GM11168 (cell line): ENCODE results near the gene SYT8.
"Not testable (repeated sequence)": the region's sequence is repeated elsewhere in the genome, so short reads cannot be mapped to it uniquely, and the experiment has no call there.

Source experiments
- in situ Hi-C: fragments of 300-500 bp; cut with MboI; formaldehyde crosslinking; loops from one replicate; pipeline ENCODE4 v1.12.0; 2022; ENCODE audit warnings: low sequenced_read_pairs; ENCODE audit not compliant: unreplicated experiment

SYT8 gene

GRCh38 chr11:1868636-1869291 lies 34.0 kb downstream of the SYT8 start:
- in situ Hi-C loops, result no loop called here

GRCh38 chr11:1869427-1870325 lies 34.9 kb downstream of the SYT8 start:
- in situ Hi-C loops, result no loop called here

GRCh38 chr11:1870326-1870696 lies 35.5 kb downstream of the SYT8 start:
- in situ Hi-C loops, result no loop called here

- in situ Hi-C loops, result no loop called here
Measured at GRCh38 chr11:1870721-1871466, 36.1 kb downstream of the SYT8 start.

GRCh38 chr11:1871531-1871930 lies 36.7 kb downstream of the SYT8 start:
- in situ Hi-C loops, result no loop called here

DNA sequence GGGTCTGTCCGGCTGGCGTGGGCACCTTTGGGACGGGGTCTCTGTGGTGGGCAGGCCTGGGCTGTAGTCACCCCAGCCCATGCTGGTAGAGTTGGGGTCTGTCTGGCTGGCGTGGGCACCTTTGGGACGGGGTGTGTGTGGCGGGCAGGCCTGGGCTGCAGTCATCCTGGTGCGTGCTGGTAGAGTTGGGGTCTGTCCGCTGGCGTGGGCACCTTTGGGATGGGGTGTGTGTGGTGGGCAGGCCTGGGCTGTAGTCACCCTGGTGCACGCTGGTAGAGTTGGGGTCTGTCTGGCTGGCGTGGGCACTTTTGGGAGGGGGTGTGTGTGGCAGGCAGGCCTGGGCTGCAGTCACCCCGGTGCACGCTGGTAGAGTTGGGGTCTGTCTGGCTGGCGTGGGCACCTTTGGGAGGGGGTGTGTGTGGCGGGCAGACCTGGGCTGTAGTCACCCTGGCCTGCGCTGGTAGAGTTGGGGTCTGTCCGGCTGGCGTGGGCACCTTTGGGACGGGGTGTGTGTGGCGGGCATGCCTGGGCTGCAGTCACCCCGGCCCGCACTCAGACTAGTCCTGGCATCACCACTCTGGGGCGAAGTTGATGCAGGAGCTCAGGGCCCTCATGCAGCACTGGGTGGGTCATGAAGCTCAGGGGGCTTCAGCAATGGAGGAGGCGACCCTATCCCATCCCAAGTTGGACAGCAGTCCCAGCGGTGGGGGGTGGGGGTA lies 37.6 kb downstream of the SYT8 start:
- in situ Hi-C loops, result no loop called here

- in situ Hi-C loops, result no loop called here
Measured at GRCh38 chr11:1873048-1873812, 38.4 kb downstream of the SYT8 start.

DNA sequence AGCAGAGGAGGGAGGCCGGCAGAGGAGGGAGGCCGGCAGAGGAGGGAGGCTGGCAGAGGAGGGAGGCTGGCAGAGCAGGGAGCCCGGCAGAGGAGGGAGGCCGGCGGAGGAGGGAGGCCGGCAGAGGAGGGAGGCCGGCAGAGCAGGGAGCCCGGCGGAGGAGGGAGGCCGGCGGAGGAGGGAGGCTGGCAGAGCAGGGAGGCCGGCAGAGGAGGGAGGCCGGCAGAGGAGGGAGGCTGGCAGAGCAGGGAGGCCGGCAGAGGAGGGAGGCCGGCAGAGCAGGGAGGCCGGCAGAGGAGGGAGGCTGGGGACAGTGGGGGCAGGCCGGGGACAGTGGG lies 39.0 kb downstream of the SYT8 start:
- in situ Hi-C loops, result not testable (repeated sequence)

DNA sequence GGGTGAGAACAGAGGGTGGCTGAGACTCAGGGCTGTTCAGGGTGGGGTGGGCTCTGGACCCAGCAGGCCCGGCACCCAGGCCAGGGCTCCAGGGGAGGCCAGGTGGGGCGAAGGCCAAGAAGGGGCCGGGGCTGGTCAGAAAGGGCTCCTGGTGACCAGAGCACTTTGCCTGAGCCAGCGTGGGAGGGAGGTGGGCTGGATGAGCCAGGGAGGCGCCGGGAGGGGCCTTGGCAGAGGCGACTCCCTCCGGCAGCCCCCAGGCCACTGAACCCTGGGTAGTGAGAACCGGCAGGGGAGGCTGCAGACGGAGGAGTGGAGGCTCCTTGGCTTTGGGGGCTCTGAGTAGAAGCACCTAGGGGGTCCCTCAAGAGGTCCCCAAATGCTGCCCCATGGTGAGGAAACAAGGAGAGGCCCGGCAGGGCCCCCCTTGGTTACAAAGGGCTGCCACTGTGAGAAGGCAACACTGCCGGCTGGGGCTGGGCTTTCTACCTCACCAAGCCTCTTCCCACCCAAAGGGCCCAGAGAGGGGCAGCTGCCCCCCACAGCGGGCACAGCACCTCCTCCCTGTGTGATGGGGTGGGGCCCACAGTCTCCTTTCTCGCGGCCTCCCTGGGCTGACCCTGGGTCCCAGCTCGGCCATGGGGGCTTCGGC lies 39.8 kb downstream of the SYT8 start:
- in situ Hi-C loops, result not testable (repeated sequence)

DNA sequence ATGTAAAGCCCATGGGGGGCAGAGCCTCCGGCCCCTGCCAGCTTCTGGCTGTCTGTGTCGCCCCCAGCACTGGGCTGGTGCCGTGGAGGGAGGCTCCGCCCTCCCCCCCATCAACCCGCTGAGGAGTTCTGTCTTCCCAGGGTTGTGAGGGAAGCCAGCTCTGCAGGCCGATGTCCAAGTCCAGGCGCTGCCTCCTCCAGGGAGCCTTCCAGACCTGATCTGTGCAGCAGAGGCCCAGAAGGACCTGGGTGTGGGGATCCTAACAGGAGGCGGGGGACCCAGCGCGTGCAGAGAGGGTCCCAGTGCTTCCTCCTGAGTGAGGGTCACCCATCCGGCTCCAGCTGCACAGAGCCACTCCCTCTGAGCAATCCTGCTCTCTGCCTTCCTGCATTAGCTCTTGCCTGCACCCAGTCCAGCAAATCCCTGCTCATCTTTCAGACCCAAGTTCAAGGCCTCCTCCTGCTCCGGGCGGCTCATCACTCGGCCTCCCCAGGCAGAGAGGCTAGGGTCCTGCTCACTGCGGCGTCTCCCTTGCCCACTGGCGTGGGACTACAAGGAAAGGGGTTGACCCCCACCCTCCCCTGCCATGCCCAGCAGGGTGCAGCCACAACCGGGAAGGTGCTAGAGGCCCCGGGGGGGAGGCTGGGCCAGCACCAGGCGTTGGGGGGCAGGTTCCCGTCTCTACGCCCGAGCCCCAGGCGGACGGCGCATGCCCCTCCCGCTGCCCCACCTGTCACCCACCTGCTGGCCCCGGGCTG lies 40.5 kb downstream of the SYT8 start:
- in situ Hi-C loops, result no loop called here

GRCh38 chr11:1875851-1876301 lies 41.1 kb downstream of the SYT8 start:
- in situ Hi-C loops, result not testable (repeated sequence)

- in situ Hi-C loops, result no loop called here
Measured at GRCh38 chr11:1876361-1877063, 41.7 kb downstream of the SYT8 start.

GRCh38 chr11:1877211-1878136 lies 42.7 kb downstream of the SYT8 start:
- in situ Hi-C loops, result no loop called here

GRCh38 chr11:1878137-1879031 lies 43.6 kb downstream of the SYT8 start:
- in situ Hi-C loops, result no loop called here

GRCh38 chr11:1879342-1879940 lies 44.7 kb downstream of the SYT8 start:
- in situ Hi-C loops, result no loop called here
